Epidermal melanocyte (primary cell): Measurements from ENCODE around the gene ARHGAP30.
"Not testable (repeated sequence)": the region's sequence is repeated elsewhere in the genome, so short reads cannot be mapped to it uniquely, and the experiment has no call there.

Experiments used
- DNase-seq: peaks from one replicate; pipeline ENCODE4 v3.0.0; 2011; ENCODE audit warnings: low spot score; ENCODE audit not compliant: insufficient read length

ARHGAP30 gene, protein sequence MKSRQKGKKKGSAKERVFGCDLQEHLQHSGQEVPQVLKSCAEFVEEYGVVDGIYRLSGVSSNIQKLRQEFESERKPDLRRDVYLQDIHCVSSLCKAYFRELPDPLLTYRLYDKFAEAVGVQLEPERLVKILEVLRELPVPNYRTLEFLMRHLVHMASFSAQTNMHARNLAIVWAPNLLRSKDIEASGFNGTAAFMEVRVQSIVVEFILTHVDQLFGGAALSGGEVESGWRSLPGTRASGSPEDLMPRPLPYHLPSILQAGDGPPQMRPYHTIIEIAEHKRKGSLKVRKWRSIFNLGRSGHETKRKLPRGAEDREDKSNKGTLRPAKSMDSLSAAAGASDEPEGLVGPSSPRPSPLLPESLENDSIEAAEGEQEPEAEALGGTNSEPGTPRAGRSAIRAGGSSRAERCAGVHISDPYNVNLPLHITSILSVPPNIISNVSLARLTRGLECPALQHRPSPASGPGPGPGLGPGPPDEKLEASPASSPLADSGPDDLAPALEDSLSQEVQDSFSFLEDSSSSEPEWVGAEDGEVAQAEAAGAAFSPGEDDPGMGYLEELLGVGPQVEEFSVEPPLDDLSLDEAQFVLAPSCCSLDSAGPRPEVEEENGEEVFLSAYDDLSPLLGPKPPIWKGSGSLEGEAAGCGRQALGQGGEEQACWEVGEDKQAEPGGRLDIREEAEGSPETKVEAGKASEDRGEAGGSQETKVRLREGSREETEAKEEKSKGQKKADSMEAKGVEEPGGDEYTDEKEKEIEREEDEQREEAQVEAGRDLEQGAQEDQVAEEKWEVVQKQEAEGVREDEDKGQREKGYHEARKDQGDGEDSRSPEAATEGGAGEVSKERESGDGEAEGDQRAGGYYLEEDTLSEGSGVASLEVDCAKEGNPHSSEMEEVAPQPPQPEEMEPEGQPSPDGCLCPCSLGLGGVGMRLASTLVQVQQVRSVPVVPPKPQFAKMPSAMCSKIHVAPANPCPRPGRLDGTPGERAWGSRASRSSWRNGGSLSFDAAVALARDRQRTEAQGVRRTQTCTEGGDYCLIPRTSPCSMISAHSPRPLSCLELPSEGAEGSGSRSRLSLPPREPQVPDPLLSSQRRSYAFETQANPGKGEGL

DNA sequence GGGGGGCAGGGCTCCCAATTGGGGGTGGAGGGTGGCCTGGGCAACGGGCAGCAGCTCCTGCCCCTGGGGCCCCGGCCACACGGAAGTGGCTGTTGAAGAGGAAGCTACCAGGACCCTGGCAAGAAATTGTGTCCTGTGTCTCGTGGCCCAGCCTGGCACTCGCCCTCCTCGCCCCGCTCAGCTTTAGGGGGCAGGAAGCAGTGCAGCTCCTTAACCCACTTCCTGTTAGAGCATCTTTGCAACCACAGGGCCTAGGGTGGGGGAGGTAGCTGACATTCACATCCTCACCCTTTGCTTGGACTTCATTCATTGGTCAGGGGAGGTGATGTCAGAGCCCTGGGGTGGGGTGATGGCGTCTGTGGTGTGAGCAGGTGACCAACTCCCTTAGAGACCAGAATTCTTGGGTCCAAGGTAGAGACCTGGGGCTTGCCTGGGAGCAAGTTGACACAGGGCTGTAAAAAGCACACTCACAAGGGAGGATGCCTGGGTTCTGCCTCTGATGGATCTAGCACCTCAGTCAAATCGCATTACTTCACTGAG is at the start of gene ARHGAP30:
Gene ARHGAP30 (minus strand): TSS at position 161 of the 540 bp plus-strand sequence. CDS start 267 bp downstream, outside the sequence.
- DNase-seq: no peak

- DNase-seq: peak; percentile 84
Measured at GRCh38 chr1:161117759-161118581, 48.3 kb upstream of the ARHGAP30 start, which contains the start of the genes NIT1 and PFDN2. NIT1 (plus strand) TSS chr1:161118105; CDS start chr1:161118177, 72 bp downstream. PFDN2 (minus strand) TSS chr1:161118037; CDS start chr1:161118026, 11 bp downstream.

- DNase-seq: not testable (repeated sequence)
Measured at GRCh38 chr1:161115961-161116360, 46.3 kb upstream of the ARHGAP30 start.

DNA sequence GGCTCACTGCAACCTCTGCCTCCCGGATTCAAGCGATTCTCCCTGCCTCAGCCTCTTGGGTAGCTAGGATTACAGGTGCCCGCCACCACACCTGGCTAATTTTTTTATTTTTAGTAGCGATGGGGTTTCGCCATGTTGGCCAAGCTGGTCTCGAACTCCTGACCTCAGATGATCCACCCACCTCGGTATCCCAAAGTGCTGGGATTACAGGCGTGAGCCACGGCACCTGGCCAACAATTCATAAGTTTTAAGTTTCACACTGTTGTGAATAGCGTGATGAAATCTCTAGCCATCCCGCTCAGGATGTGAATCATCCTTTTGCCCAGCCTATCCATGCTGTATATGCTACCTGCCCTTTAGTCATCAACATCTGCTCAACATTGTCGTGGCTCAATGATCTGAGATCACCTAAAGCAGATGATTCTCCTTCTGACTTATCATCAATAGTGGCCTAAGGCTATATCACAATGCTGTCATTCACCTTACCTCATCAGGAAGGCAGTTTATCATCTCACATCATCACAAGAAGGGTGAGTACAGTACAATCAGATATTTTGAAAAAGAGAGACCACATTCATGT is 45.5 kb upstream of the ARHGAP30 start:
- DNase-seq: no peak

- DNase-seq: no peak
Measured at GRCh38 chr1:161114556-161114955, 44.9 kb upstream of the ARHGAP30 start.

- DNase-seq: no peak
Measured at GRCh38 chr1:161113915-161114314, 44.2 kb upstream of the ARHGAP30 start.

DNA sequence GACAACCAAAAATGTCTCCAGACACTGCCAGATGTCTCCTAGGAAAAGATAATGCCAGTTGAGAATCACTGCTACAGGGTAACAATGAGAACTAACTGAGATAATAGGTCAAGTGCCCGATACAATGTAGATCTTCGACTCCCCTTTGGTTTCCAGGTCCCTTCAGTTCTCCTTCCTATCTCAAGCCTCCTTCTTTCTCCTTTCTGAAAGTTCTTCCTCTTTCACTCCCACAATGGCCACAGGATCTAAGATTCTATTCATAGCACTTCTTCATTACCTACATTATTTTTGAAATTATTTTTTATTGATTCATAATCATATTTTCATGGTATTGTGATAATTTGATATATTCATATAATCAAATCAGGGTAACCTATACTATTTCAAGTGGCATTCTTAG is 41.8 kb upstream of the ARHGAP30 start:
- DNase-seq: no peak

- no peak for DNase-seq
Measured at GRCh38 chr1:161111117-161111516, 41.4 kb upstream of the ARHGAP30 start.

DNA sequence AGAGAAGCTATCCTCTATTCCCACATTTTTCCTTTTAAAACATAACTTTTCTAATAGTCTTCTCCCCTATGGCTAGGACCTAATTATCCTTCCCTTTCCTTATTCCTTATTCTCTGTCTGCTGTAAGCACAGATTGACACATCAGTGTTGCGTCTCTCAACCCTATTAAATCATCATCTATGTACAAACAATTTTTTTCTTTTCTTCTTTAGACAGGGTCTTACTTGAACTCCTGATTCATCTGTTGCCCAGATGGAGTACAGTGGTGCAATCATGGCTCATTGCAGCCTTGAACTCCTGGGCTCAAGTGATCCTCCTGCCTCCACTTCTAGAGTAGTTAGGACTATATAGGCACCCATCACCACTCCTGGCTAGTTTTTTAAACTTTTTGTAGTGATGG is 36.7 kb upstream of the ARHGAP30 start:
- no peak for DNase-seq

DNA sequence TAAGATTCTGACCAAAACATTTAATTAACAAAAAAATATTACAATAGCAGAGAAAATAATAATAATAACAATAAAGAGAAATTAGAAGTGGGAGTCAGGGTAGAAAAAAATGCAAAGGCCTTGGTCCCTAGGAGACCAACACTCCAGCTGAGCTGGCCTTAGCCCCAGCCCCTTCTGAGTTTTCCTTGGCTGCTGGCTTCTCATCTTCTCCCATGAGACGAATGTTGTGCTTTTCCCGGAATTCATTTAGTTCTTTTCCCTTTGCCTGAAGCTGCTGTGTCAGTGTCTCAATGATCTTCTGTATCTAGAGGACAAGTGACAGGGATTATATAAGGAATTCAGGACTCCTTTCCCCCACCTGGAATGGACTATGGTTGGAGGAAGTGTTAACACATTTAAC is 30.9 kb upstream of the ARHGAP30 start:
- no peak for DNase-seq

DNA sequence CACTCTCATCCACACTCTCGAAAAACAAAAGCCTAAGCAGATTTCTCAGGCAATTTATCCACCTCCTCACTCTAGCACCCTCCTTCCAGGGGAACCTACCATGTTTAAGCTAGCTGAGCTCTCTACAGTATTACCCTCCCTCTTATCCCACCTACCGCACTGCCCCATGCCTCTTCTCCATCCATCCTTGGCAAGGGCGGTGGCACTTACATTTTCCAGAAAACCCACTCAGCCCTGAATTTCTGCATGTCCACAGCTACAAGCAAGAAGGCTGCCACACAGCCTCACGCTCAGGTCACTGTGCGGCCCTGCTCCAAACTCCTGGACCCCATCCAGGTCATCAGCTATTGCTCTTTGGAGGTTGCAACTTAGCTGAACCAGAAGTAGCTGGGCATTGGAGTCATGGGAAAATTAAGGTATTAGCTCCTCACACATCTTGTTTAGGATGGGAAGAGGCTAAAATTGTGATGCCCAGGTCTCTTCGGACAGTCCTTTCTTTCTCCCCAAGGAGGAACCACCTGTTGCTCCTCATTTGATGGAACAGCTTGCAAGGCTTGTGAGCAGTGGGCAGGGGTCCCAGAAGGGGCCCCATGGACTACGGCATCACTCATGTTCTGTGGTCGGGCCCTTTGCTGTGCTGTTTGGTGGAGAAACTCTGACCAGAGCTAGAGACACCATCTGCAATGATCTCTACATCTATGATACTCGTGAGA is 29.6 kb upstream of the ARHGAP30 start:
- no peak for DNase-seq

DNA sequence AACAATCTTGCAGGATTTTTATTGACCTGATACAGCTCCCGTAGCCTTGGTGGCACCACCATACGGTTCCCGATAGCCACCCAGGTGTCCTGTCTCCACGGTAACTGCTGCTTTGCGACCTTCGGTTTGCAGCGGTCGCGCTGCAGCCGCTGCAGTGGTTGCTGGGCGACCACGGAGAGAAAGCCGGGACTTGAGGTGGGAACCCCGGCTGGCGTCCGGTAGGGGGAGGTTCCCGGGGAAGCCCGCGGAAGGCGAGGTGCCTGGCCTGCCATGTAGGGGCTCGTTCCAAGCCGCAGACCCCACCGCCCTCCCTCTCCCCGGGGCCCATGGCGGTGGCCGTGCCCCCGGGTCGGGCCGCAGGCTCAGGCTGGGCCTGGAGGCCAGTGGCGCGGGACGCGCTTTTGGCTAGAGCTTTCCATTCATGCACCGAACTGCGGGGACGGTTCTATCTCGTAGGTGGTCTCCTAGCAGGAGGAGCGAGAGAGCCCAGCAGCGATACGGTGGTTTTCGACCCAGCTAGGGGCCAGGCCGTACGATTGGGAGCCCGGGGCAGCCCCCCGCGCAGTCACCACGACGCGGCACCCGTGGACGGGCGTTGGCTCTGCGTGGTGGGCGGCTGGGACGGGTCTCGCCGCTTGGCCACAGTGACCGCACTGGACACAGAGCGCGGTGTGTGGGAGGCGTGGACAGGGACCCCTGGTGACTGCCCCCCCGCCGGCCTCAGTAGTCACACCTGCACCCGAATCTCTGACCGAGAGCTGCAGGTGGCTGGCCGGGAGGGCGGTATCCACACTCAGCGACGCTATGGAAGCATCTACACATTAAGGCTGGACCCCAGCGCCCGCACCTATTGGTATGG is 28.7 kb upstream of the ARHGAP30 start, which contains the start of gene KLHDC9:
Gene KLHDC9 (plus strand): TSS at position 152 of the 859 bp plus-strand sequence. CDS start 175 bp downstream, at position 327.
- DNase-seq: peak; percentile 65

- DNase-seq: peak; percentile 59
Measured at GRCh38 chr1:161096530-161096929, 26.8 kb upstream of the ARHGAP30 start.

- DNase-seq: no peak
Measured at GRCh38 chr1:161096015-161096414, 26.3 kb upstream of the ARHGAP30 start.

DNA sequence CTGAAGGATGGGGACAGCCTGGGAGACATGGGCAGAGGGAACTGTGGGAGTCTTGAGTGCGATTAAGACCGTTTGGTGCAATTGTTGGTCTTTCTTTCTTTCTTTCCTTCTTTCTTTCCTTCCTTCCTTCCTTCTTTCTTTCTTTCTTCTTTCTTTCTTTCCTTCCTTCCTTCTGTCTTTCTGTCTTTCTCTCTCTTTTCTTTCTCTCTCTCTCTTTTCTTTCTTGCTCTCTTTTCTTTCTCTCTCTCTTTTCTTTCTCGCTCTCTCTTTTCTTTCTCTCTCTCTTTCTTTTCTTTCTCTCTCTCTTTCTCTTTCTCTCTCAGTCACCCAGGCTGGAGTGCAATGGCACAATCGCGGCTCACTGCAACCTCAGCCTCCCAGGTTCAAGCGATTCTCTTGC is 25.5 kb upstream of the ARHGAP30 start:
- DNase-seq: no peak

DNA sequence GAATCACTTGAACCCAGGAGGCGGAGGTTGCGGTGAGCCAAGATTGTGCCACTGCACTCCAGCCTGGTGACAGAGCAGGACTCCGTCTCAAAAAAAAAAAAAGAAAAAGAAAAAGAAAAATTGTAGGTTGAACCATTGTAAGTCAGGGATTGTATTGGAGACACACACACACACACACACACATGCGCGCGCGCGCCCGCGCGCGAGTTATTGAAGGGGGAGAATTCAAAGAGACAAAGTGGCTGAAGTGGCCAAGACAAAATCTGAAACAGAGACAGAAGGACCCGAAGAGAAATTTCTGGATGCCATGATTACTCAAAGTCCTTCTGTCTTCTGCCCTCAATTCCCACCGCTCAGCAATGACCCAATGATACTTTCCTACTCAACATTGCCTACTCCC is 24.8 kb upstream of the ARHGAP30 start:
- DNase-seq: no peak

GRCh38 chr1:161092621-161093028 is 22.9 kb upstream of the ARHGAP30 start:
- DNase-seq: no peak

DNA sequence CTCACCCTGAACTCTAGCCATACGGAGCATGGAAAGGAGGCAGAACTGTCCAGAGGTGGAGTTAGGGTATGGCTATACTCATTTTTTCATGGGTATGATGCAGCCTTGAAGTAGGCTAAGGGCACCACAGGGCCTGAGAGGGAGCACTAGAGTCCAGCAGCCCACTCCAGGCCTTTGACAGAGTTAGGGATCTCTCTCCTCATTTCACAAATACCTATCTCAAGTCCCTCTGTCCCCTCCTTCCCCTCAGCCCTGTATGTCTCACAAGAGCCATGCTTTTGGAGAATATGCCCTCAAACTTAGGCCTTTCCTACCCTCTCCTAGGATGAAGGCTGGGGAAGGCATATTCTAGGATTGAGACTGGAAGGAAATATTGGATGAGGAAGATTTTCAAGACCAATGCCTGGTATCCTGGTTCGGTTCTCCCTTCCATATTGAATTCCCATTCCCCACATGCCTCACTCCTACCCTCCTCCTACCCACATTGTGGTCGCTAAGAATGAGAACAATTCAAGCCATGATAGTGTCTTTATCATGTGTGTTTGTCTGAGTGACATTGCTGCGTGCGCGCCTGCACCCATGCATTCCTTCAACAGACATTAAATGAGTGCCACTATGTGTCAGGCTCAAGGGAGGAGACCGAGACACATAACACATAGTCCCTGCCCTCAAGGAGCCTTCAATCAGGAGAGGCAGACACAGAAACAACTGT is 22.3 kb upstream of the ARHGAP30 start:
- DNase-seq: no peak
